NCI-H128 (cell line): ENCODE results near the gene SLC25A26.

Experiments
- DNase-seq: peaks from one replicate; lab custom pipeline; 2025; ENCODE audit not compliant: unreplicated experiment; lab: John Stamatoyannopoulos, UW

SLC25A26 gene, protein sequence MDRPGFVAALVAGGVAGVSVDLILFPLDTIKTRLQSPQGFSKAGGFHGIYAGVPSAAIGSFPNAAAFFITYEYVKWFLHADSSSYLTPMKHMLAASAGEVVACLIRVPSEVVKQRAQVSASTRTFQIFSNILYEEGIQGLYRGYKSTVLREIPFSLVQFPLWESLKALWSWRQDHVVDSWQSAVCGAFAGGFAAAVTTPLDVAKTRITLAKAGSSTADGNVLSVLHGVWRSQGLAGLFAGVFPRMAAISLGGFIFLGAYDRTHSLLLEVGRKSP

DNA sequence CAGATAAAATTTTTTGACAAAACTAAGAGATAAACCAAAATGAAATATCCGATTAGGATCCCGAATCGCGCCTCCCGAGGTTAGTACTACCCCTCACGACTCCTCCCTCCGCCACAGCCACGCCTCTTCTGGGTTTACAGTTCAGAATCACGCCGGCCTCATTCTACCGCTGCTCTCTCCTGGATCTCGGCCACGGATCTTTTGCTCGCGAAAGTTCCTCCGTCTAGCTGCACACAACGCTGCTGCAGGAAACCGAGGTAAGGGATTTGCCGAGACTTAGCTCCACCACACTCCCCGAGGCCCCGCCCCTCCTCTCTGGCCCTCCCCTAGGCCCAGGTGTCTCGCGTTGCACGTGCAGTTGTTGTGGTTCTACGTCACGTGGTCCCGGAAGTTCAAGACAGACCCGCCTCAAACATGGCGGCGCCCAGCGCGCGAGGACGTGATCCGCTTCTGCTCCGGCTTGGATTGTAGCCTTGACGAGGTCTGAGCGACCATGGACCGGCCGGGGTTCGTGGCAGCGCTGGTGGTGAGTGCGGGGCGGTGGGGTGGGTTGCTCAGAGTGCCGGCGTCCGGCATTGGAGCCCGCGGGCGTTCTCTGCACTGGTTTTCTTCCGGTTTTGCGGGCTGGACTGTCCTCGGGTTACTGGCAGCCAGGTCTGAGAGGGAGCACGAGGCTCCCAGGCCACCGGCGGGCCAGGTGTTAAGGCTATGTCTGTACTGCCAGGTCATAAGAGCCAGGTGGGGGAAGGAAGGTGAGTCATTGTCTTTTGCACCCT is at the start of gene SLC25A26:
Gene SLC25A26, plus strand, starts transcription at position 400 of the 776 bp plus-strand sequence. Its CDS starts 94 bp downstream, at position 494.
- DNase-seq, result peak; percentile 64

DNA sequence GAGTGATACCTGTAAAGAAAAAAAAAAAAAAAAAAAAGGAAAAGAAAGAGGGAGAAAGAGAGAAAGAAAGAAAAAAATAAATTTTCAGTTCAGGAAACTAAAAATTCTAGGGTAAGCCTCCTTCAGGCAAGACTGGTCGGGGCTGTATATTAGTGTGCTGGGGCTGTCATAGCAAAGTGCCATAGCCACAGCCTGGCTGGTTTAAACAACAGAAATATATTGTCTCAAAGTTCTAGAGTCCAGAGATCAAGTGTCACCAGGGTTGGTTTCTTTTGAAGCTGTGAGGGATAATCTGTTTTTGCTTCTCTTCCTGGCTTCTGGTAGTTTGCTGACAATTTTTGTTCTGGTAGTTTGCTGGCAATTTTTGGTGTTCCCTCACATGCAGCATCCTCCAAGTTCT is 48.4 kb upstream of the SLC25A26 start:
- no peak for DNase-seq

DNA sequence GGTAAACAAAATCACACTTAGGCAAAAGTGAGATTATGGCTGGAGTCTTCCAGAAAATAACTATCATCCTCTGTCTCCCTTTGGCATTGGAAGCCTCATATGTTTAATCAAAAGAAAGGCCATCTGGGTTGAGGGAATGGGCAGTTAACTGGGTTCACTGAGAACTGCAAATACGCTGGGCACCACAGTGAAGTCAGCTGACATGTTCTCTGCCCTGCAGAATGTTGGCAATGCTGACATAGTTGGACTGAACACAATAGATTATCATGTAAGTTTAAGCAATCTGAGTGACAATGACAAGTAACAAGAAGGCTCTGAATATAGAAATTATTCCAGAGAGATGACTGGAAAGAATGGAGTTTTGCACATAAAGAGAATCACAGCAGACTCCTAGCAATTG is 43.8 kb upstream of the SLC25A26 start:
- no peak for DNase-seq

DNA sequence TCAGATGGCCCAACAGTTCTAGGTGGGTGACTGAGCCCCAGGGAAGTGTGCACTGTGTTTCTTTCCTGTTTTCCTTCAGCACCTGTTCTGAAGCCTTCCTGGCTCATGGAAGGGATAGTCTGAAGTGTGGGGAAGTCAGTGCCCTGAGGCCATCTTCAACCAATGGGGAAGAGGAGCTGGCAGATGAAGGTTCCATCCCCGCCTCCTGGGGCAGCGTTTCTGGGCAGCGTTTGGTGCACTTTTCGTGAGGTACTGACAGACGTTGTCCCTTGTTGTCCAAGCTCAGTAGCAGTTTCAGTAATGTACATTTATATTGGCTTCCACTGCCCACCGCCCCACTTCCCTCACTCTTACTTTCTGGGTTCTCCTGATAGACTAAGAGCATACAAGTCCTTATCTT is 42.6 kb upstream of the SLC25A26 start:
- DNase-seq, result no peak

DNA sequence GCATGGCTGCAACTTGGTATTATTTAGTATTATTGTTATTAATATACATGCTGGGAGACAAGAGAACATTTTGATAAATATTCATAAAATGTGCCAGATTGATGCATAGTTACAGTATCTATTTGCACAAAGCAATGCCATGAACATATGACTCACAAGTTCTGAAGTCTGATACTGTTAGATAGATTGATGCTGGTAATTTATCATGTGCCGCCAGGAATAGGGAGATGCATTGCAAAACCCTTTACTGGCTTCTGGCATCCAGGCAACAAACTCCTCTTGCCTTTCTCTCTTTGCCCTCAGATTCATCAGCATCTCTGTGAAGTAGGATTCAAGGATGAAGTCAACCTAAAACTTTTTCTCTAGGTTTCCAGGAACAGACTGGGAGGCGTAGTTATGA is 41.0 kb upstream of the SLC25A26 start:
- no peak for DNase-seq

DNA sequence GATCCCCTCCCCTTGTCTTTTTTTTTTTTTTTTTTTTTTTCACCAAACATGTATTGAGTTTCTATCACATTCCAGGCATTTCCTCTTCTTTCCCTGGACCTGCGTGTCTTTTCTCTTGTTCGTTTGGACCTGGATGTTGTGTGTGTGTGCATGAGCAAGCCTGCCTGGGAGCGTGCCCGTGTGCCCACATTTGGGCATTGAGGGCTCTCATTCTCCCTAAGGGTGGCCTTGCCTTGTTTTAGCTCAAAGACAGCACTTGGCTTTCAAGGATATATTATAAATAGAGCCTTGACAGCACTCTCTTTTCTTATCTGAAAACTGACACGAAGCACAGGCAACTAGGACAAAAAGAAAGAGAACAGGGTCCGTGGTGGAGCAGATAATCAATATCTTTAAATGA is 39.0 kb upstream of the SLC25A26 start:
- DNase-seq, result no peak

DNA sequence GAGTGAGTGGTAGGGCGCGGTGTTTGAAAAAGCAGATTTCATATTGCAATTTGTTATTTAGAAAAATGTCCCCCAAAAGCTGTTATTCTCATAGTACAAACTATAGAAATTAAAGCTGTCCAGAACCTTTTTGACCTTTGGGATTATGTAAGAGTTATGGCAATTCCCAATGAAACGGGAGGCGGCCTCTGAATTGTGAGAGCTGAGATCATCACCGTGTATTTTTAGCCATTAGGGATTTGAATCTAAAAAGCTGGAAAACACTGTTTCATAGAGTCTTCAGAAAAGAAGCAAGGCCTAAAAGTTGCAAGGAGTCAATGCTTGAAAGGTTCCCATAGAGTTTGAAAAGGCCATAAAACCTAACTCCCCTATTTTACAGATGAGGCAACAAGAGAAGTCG is 38.6 kb upstream of the SLC25A26 start:
- no peak for DNase-seq

DNA sequence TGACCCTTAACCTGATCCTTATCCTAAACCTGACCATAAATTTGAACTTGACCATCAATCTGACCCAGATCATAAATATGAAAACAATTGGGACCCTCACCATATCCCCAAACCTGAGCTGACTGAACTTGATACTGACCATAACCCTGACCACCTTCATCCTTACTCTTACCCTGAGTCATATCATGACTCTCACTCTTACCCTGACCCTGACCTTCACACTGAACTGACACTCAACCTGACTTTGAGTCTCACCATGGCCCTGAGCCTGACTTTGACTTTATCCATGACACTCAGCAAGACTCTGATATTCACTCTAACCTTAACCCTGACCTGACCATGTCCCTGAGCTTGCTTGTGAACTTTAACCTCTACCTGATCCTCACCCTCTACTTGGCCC is 34.3 kb upstream of the SLC25A26 start:
- no peak for DNase-seq

DNA sequence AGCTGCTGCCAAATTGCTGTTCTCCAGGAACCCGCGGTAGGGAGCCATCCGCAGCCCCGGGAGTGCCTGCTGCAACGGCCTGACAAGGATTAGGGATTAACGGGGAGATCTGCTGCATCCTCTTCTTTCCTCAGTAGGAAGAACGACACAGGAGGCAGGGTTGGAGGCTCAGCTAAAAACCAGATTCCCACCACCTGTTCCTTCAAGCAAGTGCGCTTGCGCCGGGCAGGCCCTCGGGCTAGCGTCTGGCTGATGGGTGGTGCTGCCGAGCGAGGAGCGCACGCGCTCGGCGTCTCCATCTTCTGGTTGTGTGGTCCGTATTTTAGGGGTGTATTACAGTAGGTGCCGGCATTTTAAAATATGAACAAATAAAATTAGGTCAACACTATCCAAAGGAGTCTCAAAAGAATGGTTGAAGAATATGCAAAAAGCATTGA is 25.4 kb upstream of the SLC25A26 start:
- no peak for DNase-seq

DNA sequence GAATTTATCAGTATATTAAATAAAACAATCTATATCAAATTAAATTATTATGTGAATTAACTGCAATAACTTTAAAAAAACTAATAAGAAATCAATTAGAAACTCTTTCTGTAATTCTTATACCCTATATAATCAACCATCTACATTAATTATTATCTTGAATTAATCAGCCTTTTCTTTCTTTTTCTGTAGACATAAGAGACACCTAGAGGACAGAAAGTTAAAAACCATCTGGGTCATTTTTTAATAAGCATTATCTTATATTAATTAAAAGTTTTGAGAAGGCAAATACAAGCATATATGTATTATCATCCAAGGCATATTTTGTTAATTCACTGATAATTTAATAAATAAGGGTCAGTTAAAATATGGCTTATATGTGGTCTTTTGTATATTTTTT is 24.2 kb upstream of the SLC25A26 start:
- DNase-seq, result no peak

DNA sequence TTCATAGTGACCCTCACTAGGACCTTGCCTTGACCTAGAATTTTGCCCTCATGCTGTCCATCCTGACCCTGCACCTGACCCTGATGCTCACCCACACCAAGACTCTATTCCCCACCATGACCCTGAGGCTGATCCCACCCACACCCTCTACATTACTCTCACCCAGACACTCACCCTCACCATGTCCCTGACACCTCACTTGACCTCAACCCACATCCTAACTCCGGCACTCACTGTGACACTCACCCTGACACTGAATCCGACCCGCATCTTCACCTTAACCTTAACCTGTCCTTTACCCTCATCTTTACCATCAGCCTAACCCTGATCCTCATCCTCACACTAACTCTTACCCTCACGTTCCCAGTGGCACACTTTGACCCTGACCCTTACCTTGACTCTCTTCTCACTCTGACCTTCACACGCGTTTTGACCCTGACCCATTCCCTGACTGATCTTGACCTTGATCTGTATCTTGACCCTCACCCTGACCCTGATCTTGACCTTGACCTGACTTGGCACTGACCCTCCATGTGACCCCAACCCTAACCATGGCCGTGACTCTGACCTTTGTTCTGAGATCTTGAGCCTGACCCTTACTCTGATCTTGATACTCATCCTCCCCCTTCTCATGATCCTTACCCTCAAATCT is 22.2 kb upstream of the SLC25A26 start:
- DNase-seq, result no peak

DNA sequence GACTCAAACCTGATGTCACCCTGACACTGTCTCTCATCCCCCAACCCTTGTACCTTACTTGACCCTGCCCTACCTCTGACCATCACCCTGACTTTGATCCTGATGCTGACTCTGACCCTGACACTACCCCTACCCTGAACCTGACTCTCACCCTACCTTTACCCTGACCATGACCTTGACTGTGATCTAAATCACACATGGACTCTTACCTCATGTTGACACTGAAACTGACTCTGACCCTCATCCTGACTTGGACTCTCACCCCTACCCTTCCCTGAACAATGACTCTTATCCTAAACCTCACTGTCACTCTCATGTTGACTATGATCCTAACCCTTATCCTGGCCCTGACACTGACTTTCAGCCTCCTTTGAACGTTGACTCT is 21.7 kb upstream of the SLC25A26 start:
- no peak for DNase-seq

DNA sequence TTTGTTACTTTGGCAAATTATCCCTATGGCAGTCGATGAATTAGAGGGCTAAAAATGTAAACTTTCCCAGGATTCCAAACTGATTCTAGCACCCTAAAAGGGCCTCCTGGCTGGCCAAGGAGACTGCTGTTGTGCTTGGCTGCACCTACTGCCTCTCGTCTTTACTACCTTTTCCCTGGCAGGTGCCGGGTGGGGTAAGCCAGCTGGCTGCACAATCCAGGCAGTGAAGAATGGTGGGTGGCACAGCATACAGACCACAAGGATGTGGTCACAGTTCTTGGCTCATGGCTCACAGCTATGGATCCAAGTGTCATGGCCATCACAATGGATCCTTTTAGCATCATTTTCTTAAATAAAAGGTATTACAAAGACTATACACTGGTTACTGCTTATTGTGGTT is 20.7 kb upstream of the SLC25A26 start:
- DNase-seq, result no peak

DNA sequence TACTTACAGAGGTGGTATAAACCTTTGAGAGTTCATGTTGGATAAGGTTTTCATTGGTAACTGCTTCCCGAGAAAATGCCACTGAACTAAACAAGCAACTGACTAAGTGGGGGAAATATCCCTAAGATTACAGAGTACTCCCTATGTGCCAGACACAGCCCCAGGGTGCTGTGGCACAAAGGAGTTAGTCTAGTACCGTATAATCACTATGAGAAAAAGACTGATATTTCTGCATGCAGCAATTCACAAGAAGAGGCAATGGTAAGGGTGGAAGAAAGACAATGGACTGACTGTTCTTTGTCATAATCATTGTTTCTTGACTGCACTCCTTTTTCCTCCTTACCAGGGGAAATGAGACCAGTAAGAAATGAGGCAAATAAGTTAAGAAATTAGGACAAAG is 20.0 kb upstream of the SLC25A26 start:
- no peak for DNase-seq

DNA sequence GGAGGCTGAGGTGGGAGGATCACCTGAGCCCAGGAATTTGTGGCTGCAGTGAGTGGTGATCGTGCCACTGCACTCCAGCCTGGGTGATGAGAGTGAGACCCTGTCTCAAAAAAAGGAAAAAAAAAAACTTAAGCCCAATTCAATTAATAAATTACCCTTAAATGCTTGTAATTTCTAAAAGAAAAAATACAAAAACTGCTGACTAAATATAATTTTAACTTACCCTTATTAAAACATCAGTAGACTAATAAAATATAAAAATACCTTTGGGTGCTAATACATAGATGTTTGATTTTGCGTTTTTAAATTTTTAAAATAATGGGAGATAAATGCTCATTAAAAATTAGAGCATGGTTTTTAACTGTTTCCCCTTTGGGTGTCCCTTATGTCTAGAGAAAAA is 17.5 kb upstream of the SLC25A26 start:
- no peak for DNase-seq

DNA sequence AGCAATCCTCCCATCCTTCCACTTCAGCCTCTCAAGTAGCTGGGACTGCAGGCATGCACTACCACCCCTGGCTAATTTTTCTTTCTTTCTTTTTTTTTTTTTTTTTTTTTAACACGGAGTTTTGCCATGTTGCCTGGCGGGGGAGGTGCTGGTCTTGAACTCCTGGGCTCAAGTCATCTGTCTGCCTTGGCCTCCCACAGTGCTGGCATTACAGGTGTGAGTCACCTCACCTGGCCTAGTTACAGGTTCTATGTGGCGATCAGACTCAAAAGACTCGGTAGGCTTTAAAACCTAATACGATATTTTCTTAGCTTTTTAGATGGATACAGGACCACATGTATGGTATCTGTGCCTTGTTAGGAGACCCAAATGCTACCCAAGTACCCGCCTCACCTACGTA is 14.0 kb upstream of the SLC25A26 start:
- DNase-seq, result no peak

DNA sequence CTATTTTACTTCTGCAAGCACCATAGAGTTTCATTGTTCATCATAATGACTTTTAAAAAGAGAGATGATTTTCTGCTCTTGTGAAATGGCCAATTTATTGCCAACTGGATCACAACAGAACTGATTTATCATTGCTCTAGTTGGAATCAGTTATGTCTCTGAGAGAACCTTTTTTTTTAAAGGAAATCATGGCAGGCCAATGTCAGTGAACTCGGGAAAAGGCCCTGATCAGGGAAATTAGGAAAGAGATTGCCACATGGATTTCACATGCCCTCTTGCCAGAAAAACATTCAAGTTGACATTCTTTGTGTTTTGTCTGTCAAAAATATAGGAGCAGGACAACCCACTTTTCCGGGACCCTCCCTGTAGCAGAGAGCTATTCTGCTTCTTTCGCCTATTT is 12.6 kb upstream of the SLC25A26 start:
- DNase-seq, result no peak

DNA sequence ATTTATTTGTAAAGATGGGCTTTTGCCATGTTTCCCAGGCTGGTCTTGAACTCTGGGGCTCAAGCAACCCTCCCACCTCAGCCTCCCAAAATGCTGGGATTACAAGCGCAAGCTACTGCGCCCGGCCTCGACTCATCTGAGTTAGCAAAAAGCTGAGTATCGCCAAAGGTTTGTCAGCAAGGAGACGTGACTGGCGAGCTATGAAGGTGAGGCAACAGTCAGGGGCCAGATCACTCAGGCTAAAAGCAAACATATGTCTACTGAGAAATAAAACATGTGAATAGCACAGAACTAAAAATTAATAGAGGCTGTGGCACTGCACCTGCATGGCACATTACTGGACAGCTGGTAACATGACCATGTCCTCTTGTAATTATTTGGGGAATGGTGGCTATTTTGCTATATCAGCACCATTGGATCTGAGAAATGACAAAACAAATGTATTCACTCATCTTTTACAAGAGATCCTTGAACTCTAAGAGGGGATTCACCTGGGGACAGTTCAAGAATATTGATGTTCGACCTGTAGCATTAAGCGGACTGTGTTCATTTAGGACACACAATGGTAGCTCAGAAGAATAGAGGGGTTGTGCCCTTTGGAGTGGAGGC is 10.0 kb upstream of the SLC25A26 start:
- DNase-seq, result no peak

DNA sequence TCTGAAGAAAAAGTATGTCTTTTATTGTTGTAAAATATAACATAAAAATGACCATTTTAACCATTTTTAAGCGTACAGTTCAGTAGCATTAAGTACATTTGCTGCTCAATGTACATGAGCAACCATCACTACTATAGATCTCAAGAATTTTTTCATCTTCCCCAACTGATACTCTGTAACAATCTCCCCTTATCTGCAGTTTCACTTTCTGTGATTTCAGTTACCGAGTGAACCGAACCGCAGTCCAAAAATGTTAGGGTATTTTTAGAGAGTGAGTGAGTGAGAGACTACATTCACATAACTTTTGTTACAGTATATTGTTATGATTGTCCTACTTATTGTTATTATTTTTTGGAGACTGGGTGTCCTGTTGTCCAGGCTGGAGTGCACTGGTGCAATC is 9.0 kb upstream of the SLC25A26 start:
- no peak for DNase-seq

DNA sequence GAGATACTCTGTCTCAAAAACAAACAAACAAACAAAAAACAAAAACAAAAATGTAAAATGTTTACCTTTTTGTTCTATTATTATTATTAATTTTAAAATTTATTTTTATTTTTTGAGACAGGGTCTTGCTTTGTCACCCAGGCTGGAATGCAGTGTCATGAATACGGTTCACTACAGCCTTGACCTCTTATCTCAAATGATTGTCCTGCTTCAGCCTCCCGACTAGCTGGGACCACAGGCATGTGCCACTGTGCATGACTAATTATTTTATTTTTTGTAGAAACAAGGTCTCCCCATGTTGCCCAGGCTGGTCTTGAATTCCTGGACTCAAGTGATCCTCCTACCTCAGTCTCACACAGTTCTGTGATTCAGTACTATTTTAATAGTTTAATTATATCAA is 5.7 kb upstream of the SLC25A26 start:
- no peak for DNase-seq

DNA sequence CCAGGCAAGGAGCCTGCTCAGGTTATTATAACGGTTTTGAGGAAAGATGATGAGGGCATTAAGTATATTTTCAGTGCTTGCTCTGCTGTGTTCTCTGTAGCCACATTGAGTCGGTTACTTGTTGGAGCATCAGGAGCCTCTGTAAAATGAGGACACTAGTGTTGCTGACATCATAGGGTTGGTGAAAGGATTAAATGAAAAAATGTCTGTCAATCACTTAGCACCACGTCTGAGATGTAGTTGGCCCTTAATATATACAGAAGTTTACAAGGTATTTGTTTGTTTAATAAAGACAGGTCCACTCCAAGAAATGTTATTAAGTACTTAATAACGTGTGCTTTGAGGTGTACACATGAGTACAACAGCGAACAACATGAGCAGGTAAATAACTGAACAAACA is 735 bp upstream of the SLC25A26 start:
- DNase-seq, result no peak

DNA sequence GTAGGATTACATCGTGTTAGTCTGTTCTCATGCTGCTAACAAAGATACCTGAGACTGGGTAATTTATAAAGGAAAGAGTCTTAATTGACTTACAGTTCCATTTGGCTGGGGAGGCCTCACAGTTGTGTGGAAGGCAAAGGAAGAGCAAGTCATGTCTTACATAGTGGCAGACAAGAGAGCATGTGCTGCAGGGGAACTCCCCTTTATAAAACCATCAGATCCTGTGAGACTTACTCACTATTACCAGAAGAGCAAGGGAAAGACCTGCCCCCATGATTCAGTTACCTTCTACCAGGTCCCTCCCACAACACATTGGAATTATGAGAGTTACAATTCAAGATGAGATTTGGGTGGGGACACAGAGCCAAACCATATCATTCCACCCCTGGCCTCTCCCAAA is 3.4 kb downstream of the SLC25A26 start:
- DNase-seq, result no peak
